WTC11 (cell line): ENCODE measurements around the gene GALNTL6. TPM values are rescaled to one million over a fixed set of nuclear protein-coding genes. Genes with fewer than 3 reads are reported as not detected.

ENCODE experiments used
- ATAC-seq: fragments of 200-7000 bp; cut with Tn5 transposase; 2 replicates; pipeline ENCODE4 v1.10.0; 2021; ENCODE audit warnings: mild to moderate bottlenecking, moderate library complexity
- CTCF ChIA-PET: fragments of 300-600 bp; sonication (Branson Sonifier 250); formaldehyde crosslinking; loops from one replicate; lab custom pipeline; 2021; ENCODE audit warnings: antibody characterized with exemption; lab: Charles Lee
- POLR2A ChIA-PET: fragments of 350-600 bp; sonication (Branson Sonifier 250); formaldehyde crosslinking; loops from one replicate; lab custom pipeline; 2021; ENCODE audit warnings: antibody characterized with exemption; lab: Charles Lee
- DNase-seq: peaks from one replicate; pipeline ENCODE4 v3.0.0; 2021; ENCODE audit warnings: low spot score
- H3K27ac Mint-ChIP-seq: 2 replicates; pipeline ENCODE4 v1.8.0; 2021; ENCODE audit warnings: mixed read lengths
- H3K27me3 Mint-ChIP-seq: 2 replicates; pipeline ENCODE4 v1.8.0; 2021; ENCODE audit warnings: low read depth, mild to moderate bottlenecking, moderate library complexity, mixed read lengths
- H3K36me3 Mint-ChIP-seq: 2 replicates; pipeline ENCODE4 v1.8.0; 2021; ENCODE audit warnings: mixed read lengths
- H3K4me1 Mint-ChIP-seq: 2 replicates; pipeline ENCODE4 v1.8.0; 2022; ENCODE audit warnings: mixed read lengths
- H3K4me3 Mint-ChIP-seq: 2 replicates; pipeline ENCODE4 v1.8.0; 2021; ENCODE audit warnings: mild to moderate bottlenecking, moderate library complexity, mixed read lengths
- H3K9me3 Mint-ChIP-seq: 2 replicates; pipeline ENCODE4 v1.8.0; 2021; ENCODE audit warnings: mixed read lengths
- ATF3 ChIP-seq: sonication (generic); formaldehyde crosslinking; conservative IDR thresholded peaks from 2 replicates; pipeline ENCODE4 v1.8.1; 2022; ENCODE audit warnings: mild to moderate bottlenecking, missing genetic modification reagents
- HMGA2 ChIP-seq: fragments of 250-450 bp; sonication (Bioruptor Pico); IDR thresholded peaks from 2 replicates; pipeline ENCODE4 v1.4.0; 2021; ENCODE audit warnings: mild to moderate bottlenecking, moderate library complexity
- NR2C2 ChIP-seq: sonication (generic); formaldehyde crosslinking; IDR thresholded peaks from 2 replicates; pipeline ENCODE4 v1.8.0; 2022; ENCODE audit warnings: mild to moderate bottlenecking, missing genetic modification reagents
- NR3C1 ChIP-seq: sonication (generic); formaldehyde crosslinking; conservative IDR thresholded peaks from 2 replicates; pipeline ENCODE4 v1.8.1; 2023; ENCODE audit warnings: low read depth, mild to moderate bottlenecking, missing genetic modification reagents
- RORB ChIP-seq: fragments of 250-450 bp; sonication (Bioruptor Pico); IDR thresholded peaks from 2 replicates; pipeline ENCODE4 v1.9.0; 2021; ENCODE audit warnings: mild to moderate bottlenecking
- TEAD1 ChIP-seq: sonication (generic); formaldehyde crosslinking; IDR thresholded peaks from 2 replicates; pipeline ENCODE4 v1.8.0; 2022; ENCODE audit warnings: mild to moderate bottlenecking, missing genetic modification reagents
- TP53 ChIP-seq: sonication (generic); formaldehyde crosslinking; IDR thresholded peaks from 2 replicates; pipeline ENCODE4 v1.8.1; 2023; ENCODE audit warnings: mild to moderate bottlenecking, missing genetic modification reagents
- ZNF219 ChIP-seq: sonication (generic); formaldehyde crosslinking; IDR thresholded peaks from 2 replicates; pipeline ENCODE4 v1.8.0; 2023; ENCODE audit warnings: missing genetic modification reagents, mild to moderate bottlenecking, borderline replicate concordance
- total RNA-seq: library from RNA; stranded (reverse); gene quantifications from 3 replicates; pipeline ENCODE4 v1.2.3, GENCODE V29; 2021
- TF ChIP-seq, protein P1 (sequence below): sonication (generic); formaldehyde crosslinking; IDR thresholded peaks from 2 replicates; pipeline ENCODE4 v1.8.1; 2022; ENCODE audit warnings: missing genetic modification reagents, borderline replicate concordance
- TF ChIP-seq, protein P2 (sequence below): sonication (generic); formaldehyde crosslinking; IDR thresholded peaks from 2 replicates; pipeline ENCODE4 v1.8.1; 2023; ENCODE audit warnings: mild to moderate bottlenecking, missing genetic modification reagents, borderline replicate concordance
- TF ChIP-seq, protein P3 (sequence below): sonication (generic); formaldehyde crosslinking; IDR thresholded peaks from 2 replicates; pipeline ENCODE4 v1.8.0; 2023; ENCODE audit warnings: mild to moderate bottlenecking, missing genetic modification reagents

Gene GALNTL6
- total RNA-seq, 1 experiment from 2014 or later: 0.24 TPM

DNA sequence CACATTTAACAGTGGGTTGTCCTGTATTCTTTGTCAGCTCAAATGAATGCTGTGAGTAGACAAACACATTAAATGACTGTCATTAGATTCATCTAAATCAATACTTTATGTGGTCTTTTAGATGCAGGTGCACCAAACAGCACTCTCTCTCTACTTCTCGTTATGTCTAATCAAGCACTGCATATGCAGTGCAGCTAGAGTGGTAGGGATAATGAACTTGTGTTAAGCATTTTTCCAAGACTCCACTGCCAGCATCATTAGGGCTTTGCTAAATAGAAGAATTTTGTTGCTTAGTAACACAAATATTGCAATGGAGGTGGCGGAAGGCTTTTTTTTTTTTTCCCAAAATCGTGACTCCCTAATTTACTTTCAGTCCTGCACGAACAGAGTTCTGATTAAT lies 908.5 kb downstream of the GALNTL6 start:
- CTCF ChIA-PET: interaction anchor here (0.6 kb wide), 1 partner anchor 292 kb away, joined by 3 read pairs; no protein-coding TSS in a partner anchor
- POLR2A ChIA-PET: no interaction called here

DNA sequence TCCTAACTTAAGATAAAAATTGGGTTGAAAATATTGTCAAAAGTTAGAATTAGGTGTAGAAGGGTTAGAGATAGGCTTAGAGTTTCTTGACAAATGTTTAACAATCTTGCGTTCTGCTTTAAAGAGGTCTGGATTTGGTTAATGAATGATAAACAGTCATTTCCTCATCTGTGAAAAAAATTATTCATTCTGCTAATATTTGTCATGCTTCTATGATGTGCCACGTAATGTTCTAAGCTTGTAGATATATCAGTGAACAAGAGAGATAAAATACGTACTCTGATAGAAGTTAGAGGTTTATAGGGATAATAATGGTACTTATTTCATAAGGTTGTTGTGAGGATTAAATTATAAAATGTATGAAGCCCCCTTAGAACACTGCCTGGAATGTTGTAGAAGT lies 912.4 kb downstream of the GALNTL6 start:
- peaks cover 14% of the 10 kb centered on the region for H3K9me3 Mint-ChIP-seq
- H3K27ac Mint-ChIP-seq: no peak overlapping the region
- ChIA-PET POLR2A (no interaction called here), CTCF (no interaction called here)
- no peak for TF ChIP-seq NR3C1 (CRISPR knock-in tag)
- TF ChIP-seq, protein P1, sequence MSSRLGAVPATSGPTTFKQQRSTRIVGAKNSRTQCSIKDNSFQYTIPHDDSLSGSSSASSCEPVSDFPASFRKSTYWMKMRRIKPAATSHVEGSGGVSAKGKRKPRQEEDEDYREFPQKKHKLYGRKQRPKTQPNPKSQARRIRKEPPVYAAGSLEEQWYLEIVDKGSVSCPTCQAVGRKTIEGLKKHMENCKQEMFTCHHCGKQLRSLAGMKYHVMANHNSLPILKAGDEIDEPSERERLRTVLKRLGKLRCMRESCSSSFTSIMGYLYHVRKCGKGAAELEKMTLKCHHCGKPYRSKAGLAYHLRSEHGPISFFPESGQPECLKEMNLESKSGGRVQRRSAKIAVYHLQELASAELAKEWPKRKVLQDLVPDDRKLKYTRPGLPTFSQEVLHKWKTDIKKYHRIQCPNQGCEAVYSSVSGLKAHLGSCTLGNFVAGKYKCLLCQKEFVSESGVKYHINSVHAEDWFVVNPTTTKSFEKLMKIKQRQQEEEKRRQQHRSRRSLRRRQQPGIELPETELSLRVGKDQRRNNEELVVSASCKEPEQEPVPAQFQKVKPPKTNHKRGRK: no peak
- no peak for TF ChIP-seq RORB (CRISPR knock-in tag)
- no peak for TF ChIP-seq ATF3 (CRISPR knock-in tag)
- TF ChIP-seq TP53 (CRISPR knock-in tag): no peak
- TF ChIP-seq, protein P2, sequence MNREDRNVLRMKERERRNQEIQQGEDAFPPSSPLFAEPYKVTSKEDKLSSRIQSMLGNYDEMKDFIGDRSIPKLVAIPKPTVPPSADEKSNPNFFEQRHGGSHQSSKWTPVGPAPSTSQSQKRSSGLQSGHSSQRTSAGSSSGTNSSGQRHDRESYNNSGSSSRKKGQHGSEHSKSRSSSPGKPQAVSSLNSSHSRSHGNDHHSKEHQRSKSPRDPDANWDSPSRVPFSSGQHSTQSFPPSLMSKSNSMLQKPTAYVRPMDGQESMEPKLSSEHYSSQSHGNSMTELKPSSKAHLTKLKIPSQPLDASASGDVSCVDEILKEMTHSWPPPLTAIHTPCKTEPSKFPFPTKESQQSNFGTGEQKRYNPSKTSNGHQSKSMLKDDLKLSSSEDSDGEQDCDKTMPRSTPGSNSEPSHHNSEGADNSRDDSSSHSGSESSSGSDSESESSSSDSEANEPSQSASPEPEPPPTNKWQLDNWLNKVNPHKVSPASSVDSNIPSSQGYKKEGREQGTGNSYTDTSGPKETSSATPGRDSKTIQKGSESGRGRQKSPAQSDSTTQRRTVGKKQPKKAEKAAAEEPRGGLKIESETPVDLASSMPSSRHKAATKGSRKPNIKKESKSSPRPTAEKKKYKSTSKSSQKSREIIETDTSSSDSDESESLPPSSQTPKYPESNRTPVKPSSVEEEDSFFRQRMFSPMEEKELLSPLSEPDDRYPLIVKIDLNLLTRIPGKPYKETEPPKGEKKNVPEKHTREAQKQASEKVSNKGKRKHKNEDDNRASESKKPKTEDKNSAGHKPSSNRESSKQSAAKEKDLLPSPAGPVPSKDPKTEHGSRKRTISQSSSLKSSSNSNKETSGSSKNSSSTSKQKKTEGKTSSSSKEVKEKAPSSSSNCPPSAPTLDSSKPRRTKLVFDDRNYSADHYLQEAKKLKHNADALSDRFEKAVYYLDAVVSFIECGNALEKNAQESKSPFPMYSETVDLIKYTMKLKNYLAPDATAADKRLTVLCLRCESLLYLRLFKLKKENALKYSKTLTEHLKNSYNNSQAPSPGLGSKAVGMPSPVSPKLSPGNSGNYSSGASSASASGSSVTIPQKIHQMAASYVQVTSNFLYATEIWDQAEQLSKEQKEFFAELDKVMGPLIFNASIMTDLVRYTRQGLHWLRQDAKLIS (CRISPR knock-in tag): no peak
- no peak for TF ChIP-seq HMGA2
- TF ChIP-seq ZNF219 (CRISPR knock-in tag): no peak
- TF ChIP-seq NR2C2 (CRISPR knock-in tag): no peak
- TF ChIP-seq TEAD1 (CRISPR knock-in tag): no peak
- H3K36me3 Mint-ChIP-seq: no peaks in the 10 kb centered on the region
- H3K4me1 Mint-ChIP-seq: peaks cover 6% of the 10 kb centered on the region
- ATAC-seq (no peak), DNase-seq (no peak)
- H3K27me3 Mint-ChIP-seq: peaks cover 8% of the 10 kb centered on the region
- no peak overlapping the region for H3K4me3 Mint-ChIP-seq

More for the DNA sequence above, 908.5 kb downstream of the GALNTL6 start:
- Mint-ChIP-seq H3K27me3 (peaks cover 8% of the 10 kb centered on the region), H3K36me3 (no peaks in the 10 kb centered on the region), H3K4me1 (peaks cover 16% of the 10 kb centered on the region), H3K9me3 (no peaks in the 10 kb centered on the region), H3K27ac (no peak overlapping the region), H3K4me3 (no peak overlapping the region)
- no peak for TF ChIP-seq ZNF219 (CRISPR knock-in tag)
- TF ChIP-seq, protein P2 (CRISPR knock-in tag): no peak
- TF ChIP-seq, protein P3, sequence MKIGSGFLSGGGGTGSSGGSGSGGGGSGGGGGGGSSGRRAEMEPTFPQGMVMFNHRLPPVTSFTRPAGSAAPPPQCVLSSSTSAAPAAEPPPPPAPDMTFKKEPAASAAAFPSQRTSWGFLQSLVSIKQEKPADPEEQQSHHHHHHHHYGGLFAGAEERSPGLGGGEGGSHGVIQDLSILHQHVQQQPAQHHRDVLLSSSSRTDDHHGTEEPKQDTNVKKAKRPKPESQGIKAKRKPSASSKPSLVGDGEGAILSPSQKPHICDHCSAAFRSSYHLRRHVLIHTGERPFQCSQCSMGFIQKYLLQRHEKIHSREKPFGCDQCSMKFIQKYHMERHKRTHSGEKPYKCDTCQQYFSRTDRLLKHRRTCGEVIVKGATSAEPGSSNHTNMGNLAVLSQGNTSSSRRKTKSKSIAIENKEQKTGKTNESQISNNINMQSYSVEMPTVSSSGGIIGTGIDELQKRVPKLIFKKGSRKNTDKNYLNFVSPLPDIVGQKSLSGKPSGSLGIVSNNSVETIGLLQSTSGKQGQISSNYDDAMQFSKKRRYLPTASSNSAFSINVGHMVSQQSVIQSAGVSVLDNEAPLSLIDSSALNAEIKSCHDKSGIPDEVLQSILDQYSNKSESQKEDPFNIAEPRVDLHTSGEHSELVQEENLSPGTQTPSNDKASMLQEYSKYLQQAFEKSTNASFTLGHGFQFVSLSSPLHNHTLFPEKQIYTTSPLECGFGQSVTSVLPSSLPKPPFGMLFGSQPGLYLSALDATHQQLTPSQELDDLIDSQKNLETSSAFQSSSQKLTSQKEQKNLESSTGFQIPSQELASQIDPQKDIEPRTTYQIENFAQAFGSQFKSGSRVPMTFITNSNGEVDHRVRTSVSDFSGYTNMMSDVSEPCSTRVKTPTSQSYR (CRISPR knock-in tag): no peak
- DNase-seq: no peak
- ATAC-seq: no peak
